Keratinocyte (primary cell): ENCODE results near the gene C14orf119. TPM values are rescaled to one million over a fixed set of nuclear protein-coding genes. Genes with fewer than 3 reads are reported as not detected.

Experiments
- DNase-seq: peaks from one replicate; pipeline ENCODE4 v3.0.0-alpha.2; 2011; ENCODE audit warnings: low read depth, missing footprints, low spot score
- FAIRE-seq: peaks from 2 replicates; lab custom pipeline; 2011; peaks lifted over from hg19 to GRCh38; lab: Jason Lieb, UNC
- H2AFZ ChIP-seq: 2 replicates; pipeline ENCODE4 v1.6.0; 2012; ENCODE audit warnings: low read length, control low read depth, inconsistent platforms; ENCODE audit not compliant: control insufficient read depth
- H3K27ac ChIP-seq: 2 replicates; pipeline ENCODE4 v1.5.1; 2011; ENCODE audit warnings: low read length; ENCODE audit not compliant: control insufficient read depth, insufficient read depth
- H3K27me3 ChIP-seq: 3 replicates; pipeline ENCODE4 v1.6.0; 2011; ENCODE audit warnings: low read length; ENCODE audit not compliant: control insufficient read depth, insufficient read depth; ENCODE audit errors: extremely low read depth
- H3K36me3 ChIP-seq, 2 experiments: 2 replicates in 1 of 2; 3 replicates in 1 of 2; pipeline ENCODE4 v1.5.1; 2011; ENCODE audit warnings: low read length in 2 of 2, mild to moderate bottlenecking in 1 of 2; ENCODE audit not compliant: control insufficient read depth in 2 of 2, insufficient read depth in 2 of 2; ENCODE audit errors: extremely low read depth in 1 of 2
- H3K4me1 ChIP-seq: 3 replicates; pipeline ENCODE4 v1.5.1; 2011; ENCODE audit warnings: low read length; ENCODE audit not compliant: control insufficient read depth, insufficient read depth; ENCODE audit errors: extremely low read depth
- H3K4me2 ChIP-seq: 3 replicates; pipeline ENCODE4 v1.6.0; 2011; ENCODE audit warnings: low read depth, low read length; ENCODE audit not compliant: control insufficient read depth, insufficient read depth; ENCODE audit errors: extremely low read depth
- H3K4me3 ChIP-seq, 3 experiments: fragments of 200-600 bp in 1 of 3; sonication (generic) in 1 of 3; 2 replicates in 2 of 3; 3 replicates in 1 of 3; pipeline ENCODE4 v1.5.1; 2011 to 2016; ENCODE audit warnings: low read length in 3 of 3, mild to moderate bottlenecking in 3 of 3, control low read depth in 2 of 3, inconsistent platforms in 1 of 3, low read depth in 1 of 3, mixed read lengths in 1 of 3, mixed run types in 1 of 3, moderate library complexity in 1 of 3; ENCODE audit not compliant: control insufficient read depth in 2 of 3, insufficient read depth in 2 of 3; ENCODE audit errors: extremely low read depth in 1 of 3
- H3K79me2 ChIP-seq: 2 replicates; pipeline ENCODE4 v1.6.0; 2012; ENCODE audit warnings: low read length; ENCODE audit not compliant: control insufficient read depth, insufficient read depth
- H3K9ac ChIP-seq: 3 replicates; pipeline ENCODE4 v1.6.0; 2011; ENCODE audit warnings: low read length; ENCODE audit not compliant: control insufficient read depth, insufficient read depth; ENCODE audit errors: extremely low read depth
- H3K9me1 ChIP-seq: 3 replicates; pipeline ENCODE4 v1.6.0; 2011; ENCODE audit warnings: low read length; ENCODE audit not compliant: control insufficient read depth, insufficient read depth; ENCODE audit errors: extremely low read depth
- H3K9me3 ChIP-seq: 2 replicates; pipeline ENCODE4 v1.5.1; 2012; ENCODE audit warnings: low read depth, low read length; ENCODE audit not compliant: control insufficient read depth
- H4K20me1 ChIP-seq: 3 replicates; pipeline ENCODE4 v1.6.0; 2011; ENCODE audit warnings: low read length; ENCODE audit not compliant: control insufficient read depth, insufficient read depth; ENCODE audit errors: extremely low read depth
- CTCF ChIP-seq, 3 experiments: IDR thresholded peaks in 1 of 3; conservative IDR thresholded peaks in 1 of 3; optimal IDR thresholded peaks in 1 of 3; 2 replicates in 2 of 3; 3 replicates in 1 of 3; pipeline versions ENCODE3 to v1.5.1; 2011; ENCODE audit warnings: low read length in 3 of 3, mild to moderate bottlenecking in 3 of 3, moderate library complexity in 2 of 3, control low read depth in 1 of 3, inconsistent platforms in 1 of 3; ENCODE audit not compliant: insufficient read depth in 2 of 3; ENCODE audit errors: extremely low read depth in 1 of 3
- EZH2 ChIP-seq: IDR thresholded peaks from one replicate; pipeline ENCODE4 v1.6.1; 2012; ENCODE audit warnings: inconsistent platforms, mild to moderate bottlenecking, low read length, moderate library complexity
- dilution Hi-C: fragments of 300-500 bp; cut with MboI; formaldehyde crosslinking; loops from one replicate; pipeline ENCODE4 v1.7.0; 2020; ENCODE audit warnings: low sequenced_read_pairs; ENCODE audit not compliant: extremely low pct_ligation_motif_present
- polyA plus RNA-seq, 5 experiments: library from polyadenylated mRNA; depleted of rRNA in 3 of 5; stranded (reverse) in 3 of 5; stranded (forward) in 1 of 5; unstranded in 1 of 5; fragments of >200 nt; gene quantifications; 1 replicate in 1 of 5; 2 replicates in 3 of 5; 3 replicates in 1 of 5; pipeline versions ENCODE4 v1.2.1 to v1.2.3, GENCODE V29; 2011 to 2012; ENCODE audit warnings: missing spikeins in 2 of 5, low read depth in 1 of 5, low replicate concordance in 1 of 5

Gene C14orf119
- polyA plus RNA-seq, 1 donor (not counting 4 experiments of a cell fraction or from before 2014, with no cell fraction given): 73.7 TPM

- Histone ChIP-seq H3K27me3 (no peaks in the 10 kb centered on the region), H3K9me3 (no peaks in the 10 kb centered on the region), H3K79me2 (peaks cover 21% of the 10 kb centered on the region), H3K9ac (peak overlapping the region; percentile 28), H3K4me1 (peaks cover 20% of the 10 kb centered on the region), H4K20me1 (peaks cover 7% of the 10 kb centered on the region), H3K4me2 (peak overlapping the region; percentile 67), H3K36me3 (peaks cover 51 to 62% of the 10 kb centered on the region in 2 experiments), H3K9me1 (peaks cover 4% of the 10 kb centered on the region), H2AFZ (no peak overlapping the region), H3K27ac (peak overlapping the region; percentile 76), H3K4me3 (peak overlapping the region in 1 of 3 experiments; percentile 34)
- dilution Hi-C loops: no loop called here
- TF ChIP-seq CTCF (optimal IDR thresholded peaks at IDR 0.05 in 1 of 3, IDR thresholded peaks at IDR 0.05 in 1 of 3, conservative IDR thresholded peaks at IDR 0.05 in 1 of 3; ENCODE audit: extremely low read depth in 1 of 3, insufficient read depth in 2 of 3, low read length in 3 of 3) (peak in 2 of 3 experiments; percentile 15 to 27), EZH2 (no peak)
- DNase-seq (no peak), FAIRE-seq (peak; percentile 84)
Measured at GRCh38 chr14:23062002-23062401, 33.3 kb upstream of the C14orf119 start.

GRCh38 chr14:23063601-23064000 lies 31.7 kb upstream of the C14orf119 start:
- Histone ChIP-seq H3K27ac (no peak overlapping the region), H3K4me2 (no peak overlapping the region), H3K36me3 (peaks cover 63 to 75% of the 10 kb centered on the region in 2 experiments), H3K9me3 (no peaks in the 10 kb centered on the region), H2AFZ (no peak overlapping the region), H3K79me2 (peaks cover 36% of the 10 kb centered on the region), H3K4me1 (peaks cover 17% of the 10 kb centered on the region), H3K9ac (no peak overlapping the region), H3K4me3 (no peak overlapping the region), H4K20me1 (peaks cover 17% of the 10 kb centered on the region), H3K27me3 (no peaks in the 10 kb centered on the region), H3K9me1 (peaks cover 4% of the 10 kb centered on the region)
- TF ChIP-seq EZH2: no peak
- TF ChIP-seq CTCF (optimal IDR thresholded peaks at IDR 0.05 in 1 of 3, IDR thresholded peaks at IDR 0.05 in 1 of 3, conservative IDR thresholded peaks at IDR 0.05 in 1 of 3; ENCODE audit: extremely low read depth in 1 of 3, insufficient read depth in 2 of 3, low read length in 3 of 3): no peak
- dilution Hi-C loops: no loop called here
- FAIRE-seq (no peak), DNase-seq (no peak)
